MM.1S (cell line): ENCODE results near the gene ST3GAL4.

Experiments used
- DNase-seq: peaks from one replicate; pipeline ENCODE4 v3.0.0-alpha.2; 2015
- H2AFZ ChIP-seq: fragments of 300-600 bp; sonication (generic); 2 replicates; pipeline ENCODE4 v1.6.0; 2016; ENCODE audit warnings: antibody characterized with exemption, low read length
- H3F3A ChIP-seq: fragments of 300-600 bp; sonication (generic); 2 replicates; pipeline ENCODE4 v1.6.1; 2016; ENCODE audit warnings: mild to moderate bottlenecking, antibody characterized with exemption, low read length, moderate library complexity, mixed read lengths; ENCODE audit not compliant: insufficient read depth
- H3K27ac ChIP-seq: fragments of 300-600 bp; sonication (generic); 2 replicates; pipeline ENCODE4 v1.5.1; 2016; ENCODE audit warnings: mild to moderate bottlenecking, low read length
- H3K27me3 ChIP-seq: fragments of 300-600 bp; sonication (generic); replicated peaks from 2 replicates; pipeline ENCODE4 v1.6.0; 2016; ENCODE audit warnings: low read length; ENCODE audit not compliant: insufficient read depth
- H3K36me3 ChIP-seq: fragments of 300-600 bp; sonication (generic); replicated peaks from 2 replicates; pipeline ENCODE4 v1.6.1; 2016; ENCODE audit warnings: mild to moderate bottlenecking, low read length, mixed read lengths; ENCODE audit not compliant: insufficient read depth
- H3K4me1 ChIP-seq: fragments of 300-600 bp; sonication (generic); 2 replicates; pipeline ENCODE4 v1.6.1; 2016; ENCODE audit warnings: low read length, mixed read lengths
- H3K4me2 ChIP-seq: fragments of 300-600 bp; sonication (generic); 2 replicates; pipeline ENCODE4 v1.6.0; 2016; ENCODE audit warnings: low read depth, low read length
- H3K4me3 ChIP-seq: fragments of 300-600 bp; sonication (generic); 2 replicates; pipeline ENCODE4 v1.5.1; 2016; ENCODE audit warnings: low read length, mixed read lengths
- H3K79me2 ChIP-seq: fragments of 300-600 bp; sonication (generic); 2 replicates; pipeline ENCODE4 v1.6.1; 2016; ENCODE audit warnings: mixed run types, low read length, mixed read lengths
- H3K9ac ChIP-seq: fragments of 300-600 bp; sonication (generic); 2 replicates; pipeline ENCODE4 v1.6.1; 2016; ENCODE audit warnings: low read length, mixed read lengths
- H3K9me2 ChIP-seq: fragments of 300-600 bp; sonication (generic); replicated peaks from 2 replicates; pipeline ENCODE4 v1.6.1; 2016; ENCODE audit warnings: mild to moderate bottlenecking, low read length, mixed read lengths; ENCODE audit not compliant: insufficient read depth
- H3K9me3 ChIP-seq: fragments of 300-600 bp; sonication (generic); replicated peaks from 2 replicates; pipeline ENCODE4 v1.6.1; 2016; ENCODE audit warnings: mild to moderate bottlenecking, low read length, mixed read lengths; ENCODE audit not compliant: insufficient read depth
- H4K20me1 ChIP-seq: fragments of 300-600 bp; sonication (generic); 2 replicates; pipeline ENCODE4 v1.6.1; 2016; ENCODE audit warnings: mild to moderate bottlenecking, low read length, moderate library complexity, mixed read lengths; ENCODE audit not compliant: insufficient read depth
- EZH2 ChIP-seq: fragments of 300-600 bp; sonication (generic); optimal IDR thresholded peaks from 2 replicates; pipeline ENCODE3; 2017; ENCODE audit warnings: low read depth, mild to moderate bottlenecking, antibody characterized with exemption, low read length, mixed read lengths
- EZH2phosphoT487 ChIP-seq: fragments of 300-600 bp; sonication (generic); IDR thresholded peaks from 2 replicates; pipeline ENCODE4 v1.6.1; 2018; ENCODE audit warnings: antibody characterized with exemption, low read length
- TF ChIP-seq, protein P1 (sequence below): fragments of 300-600 bp; sonication (generic); IDR thresholded peaks from 2 replicates; pipeline ENCODE4 v1.5.1; 2016; ENCODE audit warnings: antibody characterized with exemption, low read length, mixed read lengths

The ST3GAL4 gene

DNA sequence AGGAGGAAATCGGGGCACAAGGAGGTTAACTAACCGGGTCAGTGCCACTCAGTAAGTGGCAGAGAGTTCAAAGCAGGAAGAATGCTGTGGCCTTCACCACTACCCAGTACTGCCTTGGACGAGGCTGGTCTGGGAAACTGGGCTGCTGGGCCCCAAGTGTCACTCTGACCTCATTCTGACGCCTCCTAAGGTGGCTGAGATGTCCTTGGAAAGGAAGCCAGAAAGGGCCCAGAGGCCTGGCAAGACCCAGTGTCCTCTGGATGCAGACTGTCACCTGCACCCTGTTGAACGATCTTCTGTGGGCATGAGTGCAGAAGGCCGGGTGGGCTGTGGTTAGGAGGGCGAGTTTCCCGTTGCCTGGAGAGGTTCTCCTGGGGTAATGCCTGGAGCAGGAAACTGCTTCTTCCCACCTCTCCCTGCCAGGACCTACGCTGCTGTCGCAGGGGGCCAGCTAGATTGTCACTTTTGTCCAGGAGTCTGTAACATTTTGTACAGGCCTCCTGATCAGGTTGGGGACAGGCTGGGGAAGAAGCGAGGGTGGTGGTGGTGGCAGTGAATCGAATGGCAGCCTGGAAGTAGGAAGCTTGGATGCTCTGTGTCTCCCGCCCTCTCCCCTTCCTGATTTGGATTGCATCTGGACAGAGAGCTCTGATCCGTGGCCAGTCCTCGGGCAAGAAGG lies 105.1 kb downstream of the ST3GAL4 start:
- DNase-seq: no peak
- Histone ChIP-seq H3K9me3 (no peaks in the 10 kb centered on the region), H3K4me2 (no peak overlapping the region), H3K4me3 (no peak overlapping the region), H3K9ac (no peak overlapping the region), H2AFZ (no peak overlapping the region), H3K9me2 (no peaks in the 10 kb centered on the region), H3K27ac (no peak overlapping the region), H3K4me1 (peaks cover 17% of the 10 kb centered on the region), H3K79me2 (no peaks in the 10 kb centered on the region), H3F3A (peaks cover 12% of the 10 kb centered on the region), H3K36me3 (no peaks in the 10 kb centered on the region), H3K27me3 (no peaks in the 10 kb centered on the region), H4K20me1 (no peaks in the 10 kb centered on the region)
- TF ChIP-seq EZH2: no peak
- TF ChIP-seq EZH2phosphoT487: no peak
- TF ChIP-seq, protein P1, sequence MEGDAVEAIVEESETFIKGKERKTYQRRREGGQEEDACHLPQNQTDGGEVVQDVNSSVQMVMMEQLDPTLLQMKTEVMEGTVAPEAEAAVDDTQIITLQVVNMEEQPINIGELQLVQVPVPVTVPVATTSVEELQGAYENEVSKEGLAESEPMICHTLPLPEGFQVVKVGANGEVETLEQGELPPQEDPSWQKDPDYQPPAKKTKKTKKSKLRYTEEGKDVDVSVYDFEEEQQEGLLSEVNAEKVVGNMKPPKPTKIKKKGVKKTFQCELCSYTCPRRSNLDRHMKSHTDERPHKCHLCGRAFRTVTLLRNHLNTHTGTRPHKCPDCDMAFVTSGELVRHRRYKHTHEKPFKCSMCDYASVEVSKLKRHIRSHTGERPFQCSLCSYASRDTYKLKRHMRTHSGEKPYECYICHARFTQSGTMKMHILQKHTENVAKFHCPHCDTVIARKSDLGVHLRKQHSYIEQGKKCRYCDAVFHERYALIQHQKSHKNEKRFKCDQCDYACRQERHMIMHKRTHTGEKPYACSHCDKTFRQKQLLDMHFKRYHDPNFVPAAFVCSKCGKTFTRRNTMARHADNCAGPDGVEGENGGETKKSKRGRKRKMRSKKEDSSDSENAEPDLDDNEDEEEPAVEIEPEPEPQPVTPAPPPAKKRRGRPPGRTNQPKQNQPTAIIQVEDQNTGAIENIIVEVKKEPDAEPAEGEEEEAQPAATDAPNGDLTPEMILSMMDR: no peak

DNA sequence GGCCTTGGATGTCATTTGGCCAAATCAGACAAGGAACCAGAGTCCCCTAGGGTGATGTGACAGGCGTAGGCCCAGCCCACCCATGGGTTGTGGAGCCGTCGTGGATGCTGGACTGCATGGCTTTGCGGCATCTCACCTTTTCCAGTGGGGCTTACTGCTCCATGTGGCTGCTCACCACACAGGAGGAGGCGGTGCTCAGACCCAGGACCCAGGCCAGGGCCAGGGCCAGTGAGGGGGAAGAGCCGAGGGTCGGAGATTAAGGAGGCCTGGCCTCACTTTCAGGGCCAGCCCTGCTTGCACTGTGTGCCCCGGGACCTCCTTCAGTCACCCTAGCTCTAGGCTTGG lies 105.6 kb downstream of the ST3GAL4 start:
- Histone ChIP-seq H3K36me3 (no peaks in the 10 kb centered on the region), H4K20me1 (no peaks in the 10 kb centered on the region), H3K4me3 (no peak overlapping the region), H3K79me2 (no peaks in the 10 kb centered on the region), H2AFZ (no peak overlapping the region), H3K27ac (no peak overlapping the region), H3K4me2 (no peak overlapping the region), H3K4me1 (peaks cover 19% of the 10 kb centered on the region), H3K9me2 (no peaks in the 10 kb centered on the region), H3K9me3 (no peaks in the 10 kb centered on the region), H3K27me3 (no peaks in the 10 kb centered on the region), H3F3A (peaks cover 16% of the 10 kb centered on the region), H3K9ac (no peak overlapping the region)
- no peak for TF ChIP-seq EZH2phosphoT487
- no peak for TF ChIP-seq EZH2
- TF ChIP-seq, protein P1: no peak
- no peak for DNase-seq

DNA sequence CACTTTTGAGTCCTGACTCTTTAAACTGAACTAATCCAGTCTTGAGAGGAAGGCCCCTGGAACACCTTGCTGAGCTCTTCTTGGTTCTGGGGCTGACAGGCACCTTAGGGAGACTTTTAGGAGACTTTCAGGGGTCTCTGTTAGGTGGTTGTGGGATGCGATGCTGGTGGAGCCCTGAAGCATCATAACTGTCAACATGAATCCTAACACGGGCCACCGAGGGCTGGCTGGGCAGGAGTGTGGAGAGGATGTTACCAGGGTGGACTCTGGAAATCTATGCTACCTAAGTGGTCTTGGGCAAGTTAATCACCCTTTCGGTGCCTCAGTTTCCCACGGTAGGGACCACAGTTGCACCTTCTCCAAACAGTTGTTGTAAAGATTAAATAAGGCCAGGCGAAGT lies 106.5 kb downstream of the ST3GAL4 start:
- no peak overlapping the region for H3K4me3 ChIP-seq
- peaks cover 25% of the 10 kb centered on the region for H3F3A ChIP-seq
- TF ChIP-seq EZH2phosphoT487 (no peak), EZH2 (no peak)
- TF ChIP-seq, protein P1: no peak
- peaks cover 29% of the 10 kb centered on the region for H3K4me1 ChIP-seq
- H3K9me3 ChIP-seq: no peaks in the 10 kb centered on the region
- H3K9ac ChIP-seq: no peak overlapping the region
- DNase-seq: no peak
- H3K27ac ChIP-seq: no peak overlapping the region
- H3K27me3 ChIP-seq: no peaks in the 10 kb centered on the region
- no peaks in the 10 kb centered on the region for H3K9me2 ChIP-seq
- no peaks in the 10 kb centered on the region for H3K79me2 ChIP-seq
- H3K4me2 ChIP-seq: no peak overlapping the region
- H3K36me3 ChIP-seq: no peaks in the 10 kb centered on the region
- H4K20me1 ChIP-seq: no peaks in the 10 kb centered on the region
- H2AFZ ChIP-seq: no peak overlapping the region
